H1 (cell line): ENCODE results near the gene AP5Z1. TPM values are rescaled to one million over a fixed set of nuclear protein-coding genes. Genes with fewer than 3 reads are reported as not detected.

Experiments
- KDM5A ChIP-seq: fragments of 200-600 bp; IDR thresholded peaks from 2 replicates; pipeline ENCODE4 v1.7.1; 2012; ENCODE audit warnings: mild to moderate bottlenecking, low read length, inconsistent platforms, mixed read lengths
- POLR2A ChIP-seq, 2 experiments: IDR thresholded peaks; 1 replicate in 1 of 2; 2 replicates in 1 of 2; pipeline ENCODE4 v1.6.1; 2011; ENCODE audit warnings: low read depth in 2 of 2, low read length in 2 of 2, mild to moderate bottlenecking in 2 of 2; ENCODE audit errors: control extremely low read depth in 1 of 2
- RNF2 ChIP-seq: fragments of 200-900, 300-1000 bp; sonication (generic); IDR thresholded peaks from 2 replicates; pipeline ENCODE4 v1.7.1; 2016; ENCODE audit warnings: borderline replicate concordance, low read depth, mild to moderate bottlenecking, antibody characterized with exemption, low read length; ENCODE audit not compliant: poor library complexity, severe bottlenecking; ENCODE audit errors: missing control alignments
- SIN3A ChIP-seq, 2 experiments: IDR thresholded peaks in 1 of 2; conservative IDR thresholded peaks in 1 of 2; 2 replicates each; pipeline ENCODE4 v1.6.1; 2011 to 2012; ENCODE audit warnings: low read length in 2 of 2, improper control_type of control experiment in 1 of 2, low read depth in 1 of 2, mild to moderate bottlenecking in 1 of 2
- polyA plus RNA-seq, 7 experiments: library from polyadenylated mRNA; depleted of rRNA in 3 of 7; stranded (reverse) in 5 of 7; unstranded in 2 of 7; fragments of >200 nt in 5 of 7; fragments of 200-250 nt in 2 of 7; gene quantifications; 1 replicate in 5 of 7; 2 replicates in 1 of 7; 4 replicates in 1 of 7; pipeline versions ENCODE4 v1.2.1 to v1.2.3, GENCODE V29; 2011 to 2013; ENCODE audit warnings: missing spikeins in 2 of 7, mixed read lengths in 2 of 7
- total RNA-seq: library from RNA; stranded (reverse); fragmentation: NEBNext Ultra II Directional; extraction: Animal tissue kit (Norgen Biotek cat#: 25700); gene quantifications from 2 replicates; pipeline ENCODE4 v1.2.1, GENCODE V29; 2021

Gene AP5Z1
- total and polyA plus RNA-seq, 2 of the 8 experiments (the other 6 are each of a cell fraction or from before 2014, with no cell fraction given) = 24.0 to 24.7 TPM

DNA sequence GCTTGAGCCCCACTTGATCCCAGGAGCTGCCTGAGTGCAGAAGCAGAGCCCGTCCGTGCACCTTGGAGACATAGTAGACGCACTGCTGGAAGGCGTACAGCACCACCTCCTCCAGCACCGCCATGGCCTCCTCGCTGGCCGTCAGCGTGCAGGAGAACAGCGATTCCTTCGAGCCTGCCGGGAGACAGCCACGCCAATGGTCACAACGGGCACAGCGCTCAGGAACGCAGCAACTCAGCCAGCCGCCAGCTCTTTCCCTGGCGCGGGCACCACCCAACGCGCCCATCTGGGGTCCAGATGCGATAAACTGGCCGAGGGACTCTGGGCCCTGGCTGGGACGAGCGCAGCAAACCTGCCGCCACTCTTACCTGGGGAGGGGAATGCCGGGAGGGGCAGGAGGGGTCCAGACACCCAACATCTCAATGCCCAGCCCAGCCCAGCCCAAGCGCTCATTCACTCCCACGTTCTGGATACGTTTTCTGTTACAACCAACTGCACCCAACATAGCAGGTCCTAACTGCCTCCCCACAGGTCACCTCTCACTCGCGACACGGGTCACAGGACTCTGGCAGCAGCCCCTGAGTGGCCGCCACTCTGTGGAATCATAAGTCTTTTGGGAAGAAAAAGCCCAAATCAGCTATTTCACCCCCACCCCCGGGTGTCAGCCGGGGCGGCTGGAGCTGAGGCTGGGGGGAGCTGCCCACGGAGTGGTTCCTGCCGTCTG lies 41.9 kb downstream of the AP5Z1 start (continued):
- TF ChIP-seq POLR2A (IDR thresholded peaks at IDR 0.05; ENCODE audit: control extremely low read depth in 1 of 2, low read depth in 2 of 2, low read length in 2 of 2) (no peak), SIN3A (conservative IDR thresholded peaks at IDR 0.05 in 1 of 2, IDR thresholded peaks at IDR 0.05 in 1 of 2; ENCODE audit: low read depth in 1 of 2, low read length in 2 of 2) (no peak), RNF2 (no peak), KDM5A (no peak)
- TF ChIP-seq, all 59 proteins: peak for 0
